ENCODE data around the gene SIRPA.

DNA sequence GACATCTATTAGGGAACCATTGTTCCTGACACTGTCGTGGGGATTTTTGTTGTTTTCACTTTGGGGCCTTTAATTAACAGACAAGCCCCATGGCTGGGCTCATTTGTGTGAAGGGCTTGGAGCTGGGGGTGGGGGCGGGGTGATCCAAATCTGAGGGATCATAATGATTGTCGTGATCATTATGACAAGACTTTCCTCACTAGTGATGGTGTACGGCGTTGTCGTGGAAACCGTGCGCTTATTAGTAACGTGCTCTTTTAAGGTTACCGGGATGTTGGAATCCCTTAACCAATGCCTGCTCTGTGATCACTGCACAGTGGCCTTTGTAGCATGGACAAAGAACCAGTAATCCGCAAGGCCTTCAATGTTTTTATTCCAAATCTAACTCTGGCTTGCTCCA, 80.1 kb downstream of the SIRPA start:
- TF ChIP-seq, protein P1, sequence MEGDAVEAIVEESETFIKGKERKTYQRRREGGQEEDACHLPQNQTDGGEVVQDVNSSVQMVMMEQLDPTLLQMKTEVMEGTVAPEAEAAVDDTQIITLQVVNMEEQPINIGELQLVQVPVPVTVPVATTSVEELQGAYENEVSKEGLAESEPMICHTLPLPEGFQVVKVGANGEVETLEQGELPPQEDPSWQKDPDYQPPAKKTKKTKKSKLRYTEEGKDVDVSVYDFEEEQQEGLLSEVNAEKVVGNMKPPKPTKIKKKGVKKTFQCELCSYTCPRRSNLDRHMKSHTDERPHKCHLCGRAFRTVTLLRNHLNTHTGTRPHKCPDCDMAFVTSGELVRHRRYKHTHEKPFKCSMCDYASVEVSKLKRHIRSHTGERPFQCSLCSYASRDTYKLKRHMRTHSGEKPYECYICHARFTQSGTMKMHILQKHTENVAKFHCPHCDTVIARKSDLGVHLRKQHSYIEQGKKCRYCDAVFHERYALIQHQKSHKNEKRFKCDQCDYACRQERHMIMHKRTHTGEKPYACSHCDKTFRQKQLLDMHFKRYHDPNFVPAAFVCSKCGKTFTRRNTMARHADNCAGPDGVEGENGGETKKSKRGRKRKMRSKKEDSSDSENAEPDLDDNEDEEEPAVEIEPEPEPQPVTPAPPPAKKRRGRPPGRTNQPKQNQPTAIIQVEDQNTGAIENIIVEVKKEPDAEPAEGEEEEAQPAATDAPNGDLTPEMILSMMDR (IDR thresholded peaks at IDR 0.05), result no peak
- no peak for TF ChIP-seq POLR2A (IDR thresholded peaks at IDR 0.05)
